ENCODE data around the gene HOXC9. TPM values are rescaled to one million over a fixed set of nuclear protein-coding genes. Genes with fewer than 3 reads are reported as not detected.

The HOXC9 gene
- total and polyA plus RNA-seq, 2 donors, result 0.73 to 1.8 TPM

DNA sequence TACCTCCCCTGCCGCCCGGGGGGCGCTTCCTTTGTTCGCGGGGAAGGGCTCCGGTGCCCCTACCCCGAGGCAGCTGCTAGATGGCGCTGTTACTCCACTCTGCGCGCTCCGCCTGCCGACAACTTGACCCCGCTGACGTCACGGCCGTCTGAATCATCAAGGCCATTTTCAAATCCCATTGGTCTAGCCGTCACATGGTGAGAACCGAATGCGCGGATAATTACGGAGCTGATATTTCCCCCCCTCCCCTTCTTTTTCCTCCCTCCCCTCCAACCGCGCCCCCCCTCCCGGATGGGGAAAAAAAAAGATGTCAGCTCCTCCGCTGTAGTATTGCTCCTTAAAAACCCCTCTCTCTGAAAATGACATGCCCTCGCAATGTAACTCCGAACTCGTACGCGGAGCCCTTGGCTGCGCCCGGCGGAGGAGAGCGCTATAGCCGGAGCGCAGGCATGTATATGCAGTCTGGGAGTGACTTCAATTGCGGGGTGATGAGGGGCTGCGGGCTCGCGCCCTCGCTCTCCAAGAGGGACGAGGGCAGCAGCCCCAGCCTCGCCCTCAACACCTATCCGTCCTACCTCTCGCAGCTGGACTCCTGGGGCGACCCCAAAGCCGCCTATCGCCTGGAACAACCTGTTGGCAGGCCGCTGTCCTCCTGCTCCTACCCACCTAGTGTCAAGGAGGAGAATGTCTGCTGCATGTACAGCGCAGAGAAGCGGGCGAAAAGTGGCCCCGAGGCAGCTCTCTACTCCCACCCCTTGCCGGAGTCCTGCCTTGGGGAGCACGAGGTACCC is 14.9 kb upstream of the HOXC9 start, which contains the start of gene HOXC10:
HOXC10 (plus strand) TSS at position 246 of the 791 bp plus-strand sequence; CDS start at position 360, 114 bp downstream.
- peak within 1 kb of the TSS; percentile 22 for H3K4me3 ChIP-seq (ENCODE audit: low read depth, low read length)
- no peaks in the 10 kb centered on the region for H3K4me1 ChIP-seq (ENCODE audit: insufficient read depth)
- peak; percentile 87 for DNase-seq (ENCODE audit: extremely low spot score)

DNA sequence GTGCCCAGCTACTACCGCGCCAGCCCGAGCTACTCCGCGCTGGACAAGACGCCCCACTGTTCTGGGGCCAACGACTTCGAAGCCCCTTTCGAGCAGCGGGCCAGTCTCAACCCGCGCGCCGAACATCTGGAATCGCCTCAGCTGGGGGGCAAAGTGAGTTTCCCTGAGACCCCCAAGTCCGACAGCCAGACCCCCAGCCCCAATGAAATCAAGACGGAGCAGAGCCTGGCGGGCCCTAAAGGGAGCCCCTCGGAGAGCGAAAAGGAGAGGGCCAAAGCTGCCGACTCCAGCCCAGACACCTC is 14.3 kb upstream of the HOXC9 start:
- peak overlapping the region; percentile 22 for H3K4me3 ChIP-seq (ENCODE audit: low read depth, low read length)
- WGBS, result 6% methylated on average over 21 of the region's 21 CpGs
- H3K36me3 ChIP-seq (ENCODE audit: insufficient read depth), result no peaks in the 10 kb centered on the region
- DNase-seq (ENCODE audit: extremely low spot score), result no peak
- H3K4me1 ChIP-seq (ENCODE audit: insufficient read depth), result no peaks in the 10 kb centered on the region
- no peak overlapping the region for H3K27ac ChIP-seq (ENCODE audit: low read depth)

More for the DNA sequence above, 14.9 kb upstream of the HOXC9 start, which contains the start of gene HOXC10:
- WGBS, result 3% methylated on average over 55 of the region's 55 CpGs
- no peaks in the 10 kb centered on the region for H3K36me3 ChIP-seq (ENCODE audit: insufficient read depth)
- H3K27ac ChIP-seq (ENCODE audit: low read depth), result no peak within 1 kb of the TSS

- Histone ChIP-seq H3K27ac (ENCODE audit: low read depth) (no peak overlapping the region), H3K36me3 (ENCODE audit: insufficient read depth) (no peaks in the 10 kb centered on the region), H3K4me1 (ENCODE audit: insufficient read depth) (no peaks in the 10 kb centered on the region), H3K4me3 (ENCODE audit: low read depth, low read length) (peak overlapping the region; percentile 22)
- 17% methylated on average over 50 of the region's 50 CpGs for WGBS
- DNase-seq (ENCODE audit: extremely low spot score), result no peak
Observed at GRCh38 chr12:53985994-53986685, 13.8 kb upstream of the HOXC9 start.

- no peak for DNase-seq (ENCODE audit: extremely low spot score)
- Histone ChIP-seq H3K4me1 (ENCODE audit: insufficient read depth) (no peaks in the 10 kb centered on the region), H3K4me3 (ENCODE audit: low read depth, low read length) (no peak overlapping the region), H3K27ac (ENCODE audit: low read depth) (no peak overlapping the region), H3K36me3 (ENCODE audit: insufficient read depth) (no peaks in the 10 kb centered on the region)
- 66% methylated on average over 21 of the region's 21 CpGs for WGBS
Observed at GRCh38 chr12:53986686-53987483, 13.1 kb upstream of the HOXC9 start.

GRCh38 chr12:53987787-53988230 is 12.2 kb upstream of the HOXC9 start:
- Histone ChIP-seq H3K27ac (ENCODE audit: low read depth) (no peak overlapping the region), H3K4me1 (ENCODE audit: insufficient read depth) (no peaks in the 10 kb centered on the region), H3K36me3 (ENCODE audit: insufficient read depth) (no peaks in the 10 kb centered on the region), H3K4me3 (ENCODE audit: low read depth, low read length) (no peak overlapping the region)
- 48% methylated on average over 4 of the region's 4 CpGs for WGBS
- no peak for DNase-seq (ENCODE audit: extremely low spot score)

DNA sequence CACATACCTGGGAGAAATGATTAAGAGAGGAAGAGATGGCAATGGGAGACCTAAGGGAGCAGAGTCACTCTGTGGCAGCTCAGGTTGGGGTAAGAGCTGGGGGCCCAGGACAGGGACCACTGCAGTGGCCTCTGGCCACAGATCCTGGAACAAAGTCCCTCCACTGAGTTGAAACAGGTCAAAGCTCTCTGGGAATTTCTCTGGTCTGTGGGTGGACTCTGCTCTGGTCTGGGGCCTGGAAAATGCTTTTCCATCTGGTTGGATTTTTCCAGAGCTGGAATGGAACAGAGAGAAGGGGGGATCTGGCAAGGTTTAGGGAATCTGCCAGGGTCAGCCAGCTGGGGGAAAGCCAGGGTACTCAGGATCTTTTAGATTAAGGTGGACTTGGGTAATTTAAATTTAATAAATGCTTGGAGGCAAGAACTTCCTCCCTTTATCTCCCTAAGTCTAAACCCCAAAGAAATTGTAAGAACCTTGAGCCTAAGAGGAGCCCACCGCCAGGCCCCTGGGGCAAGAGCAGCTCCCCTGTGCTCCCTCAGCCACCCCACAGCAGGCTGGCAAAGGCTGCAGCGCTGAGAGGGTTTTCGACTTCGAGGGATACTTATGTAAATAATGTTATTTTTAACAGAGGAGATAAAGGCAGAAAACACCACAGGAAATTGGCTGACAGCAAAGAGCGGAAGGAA is 11.3 kb upstream of the HOXC9 start:
- H3K36me3 ChIP-seq (ENCODE audit: insufficient read depth), result no peaks in the 10 kb centered on the region

DNA sequence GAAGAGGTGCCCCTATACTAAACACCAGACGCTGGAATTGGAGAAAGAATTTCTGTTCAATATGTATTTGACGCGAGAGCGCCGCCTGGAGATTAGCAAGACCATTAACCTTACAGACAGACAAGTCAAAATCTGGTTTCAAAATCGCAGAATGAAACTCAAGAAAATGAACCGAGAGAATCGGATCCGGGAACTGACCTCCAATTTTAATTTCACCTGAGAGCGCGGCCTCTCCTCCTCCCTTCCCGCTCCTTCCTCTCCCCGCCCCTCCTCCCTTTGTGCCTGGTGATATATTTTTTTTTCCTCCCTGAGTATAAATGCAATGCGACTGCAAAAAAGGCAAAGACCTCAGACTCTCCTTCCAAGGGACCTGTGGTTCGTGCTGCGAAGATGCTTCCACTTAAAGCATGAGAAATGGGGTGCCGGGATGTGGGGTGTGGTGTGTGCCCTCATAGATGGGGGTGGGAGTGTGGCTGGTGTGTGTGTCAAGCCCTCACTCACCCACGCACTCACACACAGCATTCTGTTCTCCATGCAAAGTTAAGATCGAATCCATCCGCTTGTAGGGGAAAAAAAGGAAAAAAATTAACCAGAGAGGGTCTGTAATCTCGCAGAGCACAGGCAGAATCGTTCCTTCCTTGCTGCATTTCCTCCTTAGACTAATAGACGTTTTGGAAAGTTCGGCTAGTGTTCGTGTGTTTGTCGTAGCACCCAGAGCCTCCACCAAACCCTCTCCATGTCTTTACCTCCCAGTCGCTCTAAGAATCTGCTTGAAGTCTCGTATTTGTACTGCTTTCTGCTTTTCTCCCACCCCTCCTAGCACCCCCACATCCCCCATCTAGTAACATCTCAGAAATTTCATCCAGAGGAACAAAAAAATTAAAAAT is 10.5 kb upstream of the HOXC9 start:
- WGBS, result 13% methylated on average over 28 of the region's 28 CpGs
- DNase-seq (ENCODE audit: extremely low spot score), result no peak
- H3K4me1 ChIP-seq (ENCODE audit: insufficient read depth), result no peaks in the 10 kb centered on the region
- no peak overlapping the region for H3K4me3 ChIP-seq (ENCODE audit: low read depth, low read length)
- no peaks in the 10 kb centered on the region for H3K36me3 ChIP-seq (ENCODE audit: insufficient read depth)
- H3K27ac ChIP-seq (ENCODE audit: low read depth), result no peak overlapping the region

More for the DNA sequence above, 11.3 kb upstream of the HOXC9 start:
- no peak overlapping the region for H3K27ac ChIP-seq (ENCODE audit: low read depth)
- no peak for DNase-seq (ENCODE audit: extremely low spot score)
- H3K4me3 ChIP-seq (ENCODE audit: low read depth, low read length), result no peak overlapping the region
- H3K4me1 ChIP-seq (ENCODE audit: insufficient read depth), result no peaks in the 10 kb centered on the region
- 25% methylated on average over 5 of the region's 5 CpGs for WGBS

DNA sequence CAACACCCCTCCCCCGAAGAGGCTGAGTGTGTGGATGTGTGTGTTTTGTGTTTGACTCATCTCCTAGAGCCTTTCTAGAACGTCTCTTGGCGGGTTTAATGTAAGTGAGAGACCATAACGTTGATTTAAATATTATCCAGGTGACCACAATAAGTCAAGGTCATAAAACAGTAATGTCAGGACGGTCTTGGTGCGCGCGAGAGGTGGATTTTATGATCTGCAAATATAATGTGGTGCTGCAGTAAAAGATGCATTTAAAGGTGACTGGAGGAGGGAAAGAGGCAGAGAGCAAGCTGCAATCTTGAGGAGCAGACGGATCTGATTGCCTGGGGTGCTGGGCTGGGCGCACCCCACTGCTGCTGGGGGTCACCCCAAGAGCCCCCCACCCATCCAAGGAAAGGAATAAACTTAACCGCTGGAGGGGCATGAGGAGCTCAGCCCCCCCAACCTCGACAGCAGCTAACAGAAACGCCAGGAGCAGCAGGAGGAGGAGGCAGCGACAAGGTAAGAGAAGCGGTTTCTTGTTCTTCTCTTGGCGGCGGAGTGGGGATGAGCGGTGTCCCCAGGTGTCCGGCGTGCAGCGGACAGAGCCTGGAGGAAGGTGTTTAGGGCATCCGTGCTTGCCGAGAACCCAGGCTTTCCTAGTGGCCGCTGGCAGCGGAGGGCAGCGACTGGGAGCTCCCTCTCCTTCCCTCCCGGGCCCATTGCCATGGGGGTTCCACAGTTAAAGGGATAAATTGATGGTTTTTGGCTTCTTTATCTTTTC is 9.5 kb upstream of the HOXC9 start:
- Histone ChIP-seq H3K27ac (ENCODE audit: low read depth) (no peak overlapping the region), H3K4me1 (ENCODE audit: insufficient read depth) (no peaks in the 10 kb centered on the region), H3K4me3 (ENCODE audit: low read depth, low read length) (no peak overlapping the region), H3K36me3 (ENCODE audit: insufficient read depth) (no peaks in the 10 kb centered on the region)
- no peak for DNase-seq (ENCODE audit: extremely low spot score)
- 19% methylated on average over 27 of the region's 27 CpGs for WGBS

- Histone ChIP-seq H3K36me3 (ENCODE audit: insufficient read depth) (no peaks in the 10 kb centered on the region), H3K4me1 (ENCODE audit: insufficient read depth) (no peaks in the 10 kb centered on the region), H3K4me3 (ENCODE audit: low read depth, low read length) (no peak overlapping the region), H3K27ac (ENCODE audit: low read depth) (no peak overlapping the region)
- no peak for DNase-seq (ENCODE audit: extremely low spot score)
- 20% methylated on average over 8 of the region's 8 CpGs for WGBS
Observed at GRCh38 chr12:53991077-53991460, 8.9 kb upstream of the HOXC9 start.

- Histone ChIP-seq H3K4me3 (ENCODE audit: low read depth, low read length) (no peak overlapping the region), H3K36me3 (ENCODE audit: insufficient read depth) (no peaks in the 10 kb centered on the region), H3K27ac (ENCODE audit: low read depth) (no peak overlapping the region), H3K4me1 (ENCODE audit: insufficient read depth) (no peaks in the 10 kb centered on the region)
- WGBS, result 66% methylated on average over 7 of the region's 7 CpGs
- no peak for DNase-seq (ENCODE audit: extremely low spot score)
Observed at GRCh38 chr12:53992377-53992889, 7.5 kb upstream of the HOXC9 start.

GRCh38 chr12:53993162-53994008 is 6.6 kb upstream of the HOXC9 start:
- 53% methylated on average over 18 of the region's 18 CpGs for WGBS
- H3K4me3 ChIP-seq (ENCODE audit: low read depth, low read length), result no peak overlapping the region
- no peak overlapping the region for H3K27ac ChIP-seq (ENCODE audit: low read depth)

More at GRCh38 chr12:53993162-53994008, 6.6 kb upstream of the HOXC9 start:
- Histone ChIP-seq H3K36me3 (ENCODE audit: insufficient read depth) (no peaks in the 10 kb centered on the region), H3K4me1 (ENCODE audit: insufficient read depth) (no peaks in the 10 kb centered on the region)
- DNase-seq (ENCODE audit: extremely low spot score), result no peak
